Subcutaneous adipose tissue (tissue), 4 donors: ENCODE measurements around the gene SLC16A10. TPM values are rescaled to one million over a fixed set of nuclear protein-coding genes. Genes with fewer than 3 reads are reported as not detected.

Experiments used
- total RNA-seq, 4 donors: library from RNA; depleted of rRNA; stranded (reverse); fragments of >200 nt; gene quantifications; one replicate each; pipeline ENCODE4 v1.1.0, GENCODE V29; 2016
- TF ChIP-seq, protein P1 (sequence below): fragments of 450-650 bp; IDR thresholded peaks from one replicate; pipeline ENCODE4 v1.5.1; 2016; ENCODE audit warnings: low read depth, mild to moderate bottlenecking, control low read depth, antibody characterized with exemption, moderate library complexity

Gene SLC16A10
- total RNA-seq, 4 donors from 2014 or later = 2.9 to 54.6 (median 5.8) TPM

DNA sequence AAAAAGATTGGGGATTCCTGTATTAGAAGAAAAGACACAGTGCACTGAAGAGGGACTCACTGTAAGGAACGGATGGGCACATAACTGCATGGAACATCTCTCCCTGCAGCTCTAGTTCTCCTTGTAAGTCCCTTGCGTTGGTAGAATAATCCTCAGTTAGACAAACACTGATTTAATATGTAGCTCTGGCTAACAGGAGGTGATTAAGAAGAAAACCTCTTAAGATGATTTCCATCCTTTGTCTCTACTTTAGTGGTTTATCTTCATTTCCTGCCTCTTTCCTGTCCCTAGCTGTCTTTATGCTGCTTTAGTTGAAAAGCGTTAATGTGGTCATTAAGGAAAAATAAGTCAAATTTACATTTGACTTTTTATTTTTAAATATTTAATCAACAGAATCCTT, 86.6 kb downstream of the SLC16A10 start:
- TF ChIP-seq, protein P1, sequence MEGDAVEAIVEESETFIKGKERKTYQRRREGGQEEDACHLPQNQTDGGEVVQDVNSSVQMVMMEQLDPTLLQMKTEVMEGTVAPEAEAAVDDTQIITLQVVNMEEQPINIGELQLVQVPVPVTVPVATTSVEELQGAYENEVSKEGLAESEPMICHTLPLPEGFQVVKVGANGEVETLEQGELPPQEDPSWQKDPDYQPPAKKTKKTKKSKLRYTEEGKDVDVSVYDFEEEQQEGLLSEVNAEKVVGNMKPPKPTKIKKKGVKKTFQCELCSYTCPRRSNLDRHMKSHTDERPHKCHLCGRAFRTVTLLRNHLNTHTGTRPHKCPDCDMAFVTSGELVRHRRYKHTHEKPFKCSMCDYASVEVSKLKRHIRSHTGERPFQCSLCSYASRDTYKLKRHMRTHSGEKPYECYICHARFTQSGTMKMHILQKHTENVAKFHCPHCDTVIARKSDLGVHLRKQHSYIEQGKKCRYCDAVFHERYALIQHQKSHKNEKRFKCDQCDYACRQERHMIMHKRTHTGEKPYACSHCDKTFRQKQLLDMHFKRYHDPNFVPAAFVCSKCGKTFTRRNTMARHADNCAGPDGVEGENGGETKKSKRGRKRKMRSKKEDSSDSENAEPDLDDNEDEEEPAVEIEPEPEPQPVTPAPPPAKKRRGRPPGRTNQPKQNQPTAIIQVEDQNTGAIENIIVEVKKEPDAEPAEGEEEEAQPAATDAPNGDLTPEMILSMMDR = no peak

DNA sequence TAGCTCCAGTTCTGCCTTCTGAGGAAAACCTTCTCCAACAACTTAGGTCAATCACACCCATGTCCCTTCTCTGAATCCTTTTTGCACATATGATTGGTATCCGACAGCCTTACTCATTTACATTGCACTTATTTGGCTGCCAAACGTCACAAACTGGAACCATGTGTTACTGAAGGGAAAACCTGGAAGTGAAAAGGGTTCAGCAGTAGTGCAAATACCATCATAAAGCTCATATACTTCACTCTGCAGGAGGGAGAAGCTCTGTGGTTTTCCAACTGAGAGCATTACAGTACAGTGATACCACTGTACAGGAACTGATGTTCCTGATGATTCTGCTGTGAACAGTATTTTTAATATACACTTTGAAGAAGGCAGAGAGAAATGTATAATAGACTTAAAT, 87.8 kb downstream of the SLC16A10 start:
- TF ChIP-seq, protein P1 = no peak

DNA sequence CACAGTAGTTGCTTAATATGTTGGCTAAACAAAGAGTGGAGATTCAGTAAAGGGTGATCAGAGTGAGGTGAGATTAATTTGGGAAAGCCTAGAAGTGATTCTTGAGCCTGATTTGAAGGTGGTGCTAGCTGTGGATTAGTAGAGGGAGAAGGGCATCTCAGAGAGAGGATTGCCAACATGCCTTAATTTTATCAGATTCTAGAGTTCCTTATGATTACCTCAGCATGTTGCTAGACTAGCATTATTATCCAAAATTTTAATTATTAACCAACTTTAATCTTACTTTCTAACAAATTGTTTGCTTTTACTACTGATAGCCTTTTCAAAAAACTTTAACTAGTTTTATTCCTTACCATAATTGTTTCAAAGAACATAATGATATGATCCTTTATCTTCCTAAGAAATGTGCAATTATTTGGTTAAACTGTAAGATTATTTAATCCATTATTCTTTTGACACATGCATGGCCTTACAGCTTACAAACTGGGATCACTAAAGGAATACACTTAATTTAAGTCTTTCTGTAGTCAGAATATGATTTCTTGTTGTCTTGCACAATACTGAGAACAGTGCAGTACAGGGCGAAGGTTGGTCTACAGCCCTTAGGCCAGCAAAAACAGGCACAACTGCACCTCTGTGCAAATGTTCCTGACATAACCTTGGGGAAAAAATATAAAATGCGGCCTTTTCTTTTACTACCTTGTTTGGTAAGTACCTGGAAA, 88.9 kb downstream of the SLC16A10 start:
- TF ChIP-seq, protein P1 = no peak

DNA sequence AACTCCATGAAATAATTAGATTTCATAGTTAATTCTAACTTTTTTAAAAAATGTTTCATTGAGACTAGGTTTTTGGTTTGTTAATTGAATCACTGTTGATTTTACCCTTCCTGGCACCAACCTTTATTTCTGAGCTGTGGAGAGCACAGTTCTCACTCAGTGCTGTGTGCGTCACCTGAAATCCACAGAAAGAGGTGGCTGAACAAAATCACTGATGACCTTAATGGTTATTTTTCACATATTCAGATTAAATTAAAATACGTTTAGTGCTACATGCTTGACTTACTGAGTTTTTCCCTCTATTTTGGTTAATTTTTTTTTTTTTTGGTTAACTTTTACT, 89.4 kb downstream of the SLC16A10 start:
- TF ChIP-seq, protein P1 = no peak

DNA sequence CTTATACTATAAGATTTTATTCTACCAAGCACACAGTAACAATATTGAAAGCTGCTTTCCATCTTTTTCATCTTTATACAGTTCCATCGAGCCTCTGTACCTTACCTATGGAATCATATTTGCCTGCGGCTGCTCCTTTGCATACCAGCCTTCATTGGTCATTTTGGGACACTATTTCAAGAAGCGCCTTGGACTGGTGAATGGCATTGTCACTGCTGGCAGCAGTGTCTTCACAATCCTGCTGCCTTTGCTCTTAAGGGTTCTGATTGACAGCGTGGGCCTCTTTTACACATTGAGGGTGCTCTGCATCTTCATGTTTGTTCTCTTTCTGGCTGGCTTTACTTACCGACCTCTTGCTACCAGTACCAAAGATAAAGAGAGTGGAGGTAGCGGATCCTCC, 89.8 kb downstream of the SLC16A10 start:
- TF ChIP-seq, protein P1 = no peak

DNA sequence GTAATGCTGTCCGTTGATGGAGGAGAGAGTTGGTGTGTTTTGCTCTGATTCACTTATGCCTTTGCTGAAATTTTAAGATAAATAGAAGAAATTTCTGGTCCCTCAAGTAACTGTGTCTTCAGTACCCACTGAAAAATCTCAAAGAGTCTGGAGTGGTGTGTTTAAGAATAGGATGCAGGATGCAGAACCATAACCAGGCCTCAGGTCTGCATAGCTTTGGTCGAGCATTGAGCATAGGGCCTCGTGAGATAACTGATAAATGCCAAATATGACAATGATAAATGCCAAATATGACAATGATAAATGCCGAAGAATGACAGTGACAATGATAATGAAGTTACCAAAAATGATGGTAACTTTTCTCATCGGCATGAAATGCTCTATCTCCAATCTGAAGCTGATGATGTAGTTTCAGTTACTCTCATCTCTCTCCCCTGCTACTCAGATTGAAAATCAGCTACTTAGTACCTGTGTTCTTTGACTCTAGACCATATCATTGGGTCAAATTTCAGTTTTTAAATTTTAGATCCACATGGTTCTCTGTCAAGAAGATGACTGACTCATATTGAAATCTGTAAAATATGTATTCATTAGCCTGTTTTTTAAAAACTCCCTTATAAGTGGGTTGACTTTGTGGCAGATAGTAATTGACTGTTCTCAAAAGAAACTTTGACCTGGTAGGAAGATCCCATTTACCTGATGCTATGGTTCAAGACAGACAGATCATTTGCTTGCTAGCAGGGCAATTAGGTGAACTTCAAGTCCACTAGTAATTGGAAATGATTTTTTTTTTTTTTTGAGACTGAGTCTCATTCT, 96.6 kb downstream of the SLC16A10 start:
- TF ChIP-seq, protein P1 = no peak

DNA sequence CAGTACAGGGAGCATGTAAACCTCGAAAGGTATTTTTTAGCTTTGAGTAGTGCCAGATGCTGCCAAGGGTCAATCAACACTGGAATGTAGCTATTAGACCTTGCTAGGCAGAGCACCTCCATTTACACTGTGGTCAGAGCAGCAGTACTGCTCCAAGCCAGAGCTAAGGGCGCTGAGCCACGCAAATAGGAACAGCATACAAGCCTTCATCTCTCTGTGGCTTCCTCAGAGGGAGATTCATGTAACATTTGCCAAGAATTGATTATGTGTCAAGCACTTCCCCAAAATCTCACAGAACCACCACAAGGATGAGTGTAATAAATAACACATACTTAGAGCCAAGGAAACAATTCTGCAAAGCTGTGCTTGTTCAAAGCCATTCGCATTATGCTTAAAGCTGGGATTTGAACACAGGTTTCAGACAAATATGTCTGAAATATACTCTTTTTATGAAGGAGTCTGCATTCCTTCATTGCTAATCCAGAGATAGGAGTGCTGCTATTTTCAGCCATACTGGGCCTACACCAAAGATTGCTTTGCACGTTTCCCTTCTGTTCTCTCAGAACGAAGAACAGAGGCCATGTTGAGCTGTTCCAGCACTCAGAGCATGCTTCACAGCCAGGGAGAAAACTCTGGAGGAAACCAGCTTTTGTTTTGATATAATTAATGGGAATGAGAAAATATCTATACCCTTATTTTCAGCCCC, 97.7 kb downstream of the SLC16A10 start:
- TF ChIP-seq, protein P1 = no peak
